GM23338 (cell line): ENCODE data around the gene CD247. TPM values are rescaled to one million over a fixed set of nuclear protein-coding genes. Genes with fewer than 3 reads are reported as not detected.
"Not testable (repeated sequence)": the region's sequence is repeated elsewhere in the genome, so short reads cannot be mapped to it uniquely, and the experiment has no call there.

Experiments
- ATAC-seq: fragments of 200-7000 bp; cut with Tn5 transposase; 3 replicates; pipeline ENCODE4 v1.9.1; 2020
- DNase-seq: peaks from one replicate; pipeline ENCODE4 v3.0.0-alpha.2; 2015; ENCODE audit warnings: low spot score
- H2AFZ ChIP-seq: fragments of 200-600 bp; sonication (generic); 2 replicates; pipeline ENCODE4 v1.8.0; 2016; ENCODE audit warnings: antibody characterized with exemption, mild to moderate bottlenecking, moderate library complexity
- H3F3A ChIP-seq: fragments of 200-600 bp; sonication (generic); replicated peaks from 2 replicates; pipeline ENCODE4 v1.8.0; 2017; ENCODE audit warnings: antibody characterized with exemption, mixed run types, low read depth
- H3K27ac ChIP-seq: fragments of 200-600 bp; sonication (generic); 2 replicates; pipeline ENCODE4 v1.6.1; 2016; ENCODE audit warnings: low read depth
- H3K27me3 ChIP-seq: fragments of 200-600 bp; sonication (generic); 2 replicates; pipeline ENCODE4 v1.8.0; 2016; ENCODE audit warnings: mild to moderate bottlenecking, mixed run types, moderate library complexity; ENCODE audit not compliant: insufficient read depth
- H3K36me3 ChIP-seq: fragments of 200-600 bp; sonication (generic); 2 replicates; pipeline ENCODE4 v1.8.0; 2016; ENCODE audit warnings: mild to moderate bottlenecking; ENCODE audit not compliant: insufficient read depth
- H3K4me1 ChIP-seq: fragments of 200-600 bp; sonication (generic); 2 replicates; pipeline ENCODE4 v1.8.0; 2016; ENCODE audit warnings: mild to moderate bottlenecking, moderate library complexity; ENCODE audit not compliant: insufficient read depth
- H3K4me2 ChIP-seq: fragments of 200-600 bp; sonication (generic); 2 replicates; pipeline ENCODE4 v1.7.1; 2017; ENCODE audit warnings: mixed run types
- H3K4me3 ChIP-seq: fragments of 200-600 bp; sonication (generic); 2 replicates; pipeline ENCODE4 v1.6.1; 2016; ENCODE audit warnings: mixed run types
- H3K79me2 ChIP-seq: fragments of 200-600 bp; sonication (generic); replicated peaks from 2 replicates; pipeline ENCODE4 v1.8.0; 2017; ENCODE audit warnings: mild to moderate bottlenecking; ENCODE audit not compliant: insufficient read depth
- H3K9me2 ChIP-seq: fragments of 200-600 bp; sonication (generic); 2 replicates; pipeline ENCODE4 v1.8.0; 2017; ENCODE audit not compliant: insufficient read depth
- H4K20me1 ChIP-seq: fragments of 200-600 bp; sonication (generic); replicated peaks from 2 replicates; pipeline ENCODE4 v1.8.0; 2017; ENCODE audit warnings: mild to moderate bottlenecking; ENCODE audit not compliant: insufficient read depth
- H3K27ac Mint-ChIP-seq: 2 replicates; pipeline ENCODE4 v1.8.0; 2020; ENCODE audit warnings: inconsistent platforms, mild to moderate bottlenecking, moderate library complexity, mixed read lengths
- H3K27me3 Mint-ChIP-seq: 3 replicates; pipeline ENCODE4 v1.8.0; 2022; ENCODE audit warnings: low read depth, mild to moderate bottlenecking, moderate library complexity, mixed read lengths, inconsistent platforms; ENCODE audit not compliant: insufficient read depth, poor library complexity
- H3K36me3 Mint-ChIP-seq: 3 replicates; pipeline ENCODE4 v1.8.0; 2021; ENCODE audit warnings: low read depth, mild to moderate bottlenecking, inconsistent platforms, moderate library complexity, mixed read lengths
- H3K4me1 Mint-ChIP-seq: 3 replicates; pipeline ENCODE4 v1.8.0; 2020; ENCODE audit warnings: mild to moderate bottlenecking, inconsistent platforms, mixed read lengths
- H3K4me3 Mint-ChIP-seq: 3 replicates; pipeline ENCODE4 v1.8.0; 2021; ENCODE audit warnings: moderate library complexity, mild to moderate bottlenecking, inconsistent platforms, mixed read lengths
- H3K9me3 Mint-ChIP-seq: 3 replicates; pipeline ENCODE4 v1.8.0; 2020; ENCODE audit warnings: moderate library complexity, mild to moderate bottlenecking, inconsistent platforms, mixed read lengths
- CREB1 ChIP-seq: fragments of 250-450 bp; sonication (Bioruptor Pico); IDR thresholded peaks from 2 replicates; pipeline ENCODE4 v1.5.0; 2020; ENCODE audit warnings: low read depth, mild to moderate bottlenecking, moderate library complexity
- CTCF ChIP-seq, 2 experiments: fragments of 200-600 bp in 1 of 2; sonication (generic) in 1 of 2; conservative IDR thresholded peaks; 2 replicates each; pipeline versions ENCODE4 v1.5.1 to v1.6.1; 2016 to 2017; ENCODE audit warnings: antibody characterized with exemption in 2 of 2, low read depth in 2 of 2, mild to moderate bottlenecking in 2 of 2, moderate library complexity in 1 of 2
- ETS1 ChIP-seq: IDR thresholded peaks from 2 replicates; pipeline ENCODE4 v1.6.1; 2016; ENCODE audit warnings: antibody characterized with exemption
- EZH2 ChIP-seq: fragments of 200-600 bp; sonication (generic); IDR thresholded peaks from one replicate; pipeline ENCODE4 v1.8.0; 2017; ENCODE audit warnings: antibody characterized with exemption, mild to moderate bottlenecking, low read depth; ENCODE audit not compliant: unreplicated experiment
- EZH2phosphoT487 ChIP-seq: fragments of 200-600 bp; sonication (generic); IDR thresholded peaks from one replicate; pipeline ENCODE4 v1.8.1; 2018; ENCODE audit warnings: antibody characterized with exemption; ENCODE audit not compliant: unreplicated experiment
- JUNB ChIP-seq: IDR thresholded peaks from one replicate; pipeline ENCODE4 v1.6.1; 2016; ENCODE audit warnings: antibody characterized with exemption; ENCODE audit not compliant: unreplicated experiment
- NANOG ChIP-seq: IDR thresholded peaks from 2 replicates; pipeline ENCODE4 v1.6.1; 2016; ENCODE audit warnings: antibody characterized with exemption, borderline replicate concordance
- POLR2AphosphoS5 ChIP-seq: IDR thresholded peaks from 2 replicates; pipeline ENCODE4 v1.6.1; 2016; ENCODE audit warnings: antibody characterized with exemption, low read depth
- ZNF331 ChIP-seq: fragments of 250-450 bp; sonication (Bioruptor Pico); IDR thresholded peaks from 2 replicates; pipeline ENCODE4 v1.5.0; 2020; ENCODE audit warnings: low read depth, mild to moderate bottlenecking, moderate library complexity
- polyA plus RNA-seq: library from polyadenylated mRNA; unstranded; fragments of >200 nt; fragmentation: Nextera tagmentation; extraction: Ambion mirVana; gene quantifications from 2 replicates; pipeline ENCODE4 v1.2.1, GENCODE V29; 2016
- total RNA-seq: library from RNA; depleted of rRNA; stranded (reverse); fragments of >200 nt; shearing (Covaris generic); gene quantifications from 2 replicates; pipeline ENCODE4 v1.2.3, GENCODE V29; 2014

Gene CD247
- total and polyA plus RNA-seq, 2 experiments from 2014 or later: 1.2 to 1.4 TPM

DNA sequence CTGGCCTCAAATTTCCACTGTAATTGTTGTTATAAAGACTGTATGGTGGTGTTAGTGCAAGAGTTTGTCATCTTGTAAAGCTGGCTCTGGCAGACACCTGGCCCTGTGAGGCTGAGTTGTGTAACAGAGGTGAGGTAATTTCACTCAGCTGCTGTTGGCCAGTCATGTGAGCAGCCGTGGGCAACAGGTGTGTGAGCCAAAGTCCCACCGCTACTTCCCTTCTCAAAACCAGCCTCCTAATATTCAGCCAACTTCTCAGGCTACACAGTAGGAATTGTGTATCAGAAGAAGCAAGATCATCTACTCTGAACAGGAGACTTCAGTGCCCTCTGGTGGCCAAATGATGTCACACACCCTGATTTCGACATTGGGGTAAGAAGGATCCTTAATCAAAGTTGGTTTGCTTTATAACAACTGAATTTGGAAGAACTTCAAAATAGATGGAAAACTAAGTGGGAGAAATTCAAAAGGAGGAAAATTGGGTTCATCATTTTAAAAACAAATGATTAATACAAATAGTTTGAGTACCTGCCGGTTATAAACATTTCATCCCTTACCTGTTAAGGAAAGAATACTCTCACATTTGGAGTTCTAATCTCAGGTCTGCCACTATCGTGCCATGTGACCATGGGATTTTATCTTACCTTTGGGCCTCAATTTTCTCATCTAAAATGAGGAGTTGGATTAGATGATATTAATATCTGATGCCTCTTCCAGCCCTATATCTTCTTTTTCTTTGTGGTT is 37.8 kb upstream of the CD247 start (continued):
- peak; percentile 88 to 95 for TF ChIP-seq CTCF (conservative IDR thresholded peaks at IDR 0.05; ENCODE audit: low read depth in 2 of 2)
- no peak for TF ChIP-seq NANOG
- TF ChIP-seq ETS1: no peak
- TF ChIP-seq CREB1 (CRISPR knock-in tag): 0 out of 2 replicates have a peak, but pooled peaks have one; percentile 17
- no peak for TF ChIP-seq POLR2AphosphoS5

DNA sequence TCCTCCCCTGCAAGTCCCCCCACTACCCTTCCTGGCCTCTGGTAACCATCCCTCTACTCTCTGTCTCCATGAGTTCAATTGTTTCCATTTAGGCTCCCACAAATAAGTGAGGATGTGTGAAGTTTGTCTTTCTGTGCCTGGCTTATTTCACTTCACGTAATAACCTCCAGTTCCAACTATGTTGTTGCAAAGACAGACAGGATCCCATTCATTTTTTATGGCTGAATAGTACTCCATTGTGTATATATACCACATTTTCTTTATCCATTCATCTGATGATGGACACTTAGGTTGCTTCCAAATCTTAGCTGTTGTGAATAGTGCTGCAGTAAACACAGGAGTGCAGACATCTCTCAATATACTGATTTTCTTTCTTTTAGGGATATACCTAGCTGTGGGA is 36.7 kb upstream of the CD247 start:
- peaks cover 11% of the 10 kb centered on the region for H3K4me1 Mint-ChIP-seq
- peaks cover 13% of the 10 kb centered on the region for H3K27me3 Mint-ChIP-seq
- H3F3A ChIP-seq, H3K4me3 Mint-ChIP-seq, H3K27ac ChIP-seq, H3K36me3 Mint-ChIP-seq, DNase-seq, H2AFZ ChIP-seq, H3K9me2 ChIP-seq, H3K36me3 ChIP-seq, ATAC-seq, H3K4me2 ChIP-seq, H3K4me3 ChIP-seq, H3K27ac Mint-ChIP-seq, H3K4me1 ChIP-seq, H3K9me3 Mint-ChIP-seq, H3K27me3 ChIP-seq, H4K20me1 ChIP-seq: not testable (repeated sequence)
- peaks cover 11% of the 10 kb centered on the region; the same call in 1 of the 2 replicates for H3K79me2 ChIP-seq

- peaks cover 2% of the 10 kb centered on the region; the same call in 1 of the 2 replicates for H3K27me3 ChIP-seq
- DNase-seq (peak; percentile 22), ATAC-seq (no peak)
- H3F3A ChIP-seq: no peaks in the 10 kb centered on the region
- peak overlapping the region; percentile 56 for H3K4me3 ChIP-seq
- H3K36me3 ChIP-seq: no peaks in the 10 kb centered on the region
- Mint-ChIP-seq H3K27me3 (peaks cover 13% of the 10 kb centered on the region), H3K4me1 (peaks cover 11% of the 10 kb centered on the region), H3K9me3 (no peaks in the 10 kb centered on the region), H3K36me3 (no peaks in the 10 kb centered on the region), H3K27ac (no peak overlapping the region; the same call in 1 of the 2 replicates), H3K4me3 (peak overlapping the region; percentile 83)
- peak overlapping the region; percentile 93 for H2AFZ ChIP-seq
- peak overlapping the region; percentile 86 for H3K4me2 ChIP-seq
- peaks cover 11% of the 10 kb centered on the region; the same call in 1 of the 2 replicates for H3K79me2 ChIP-seq
- H3K9me2 ChIP-seq: no peaks in the 10 kb centered on the region
- peaks cover 5% of the 10 kb centered on the region for H4K20me1 ChIP-seq
- no peaks in the 10 kb centered on the region for H3K4me1 ChIP-seq
- no peak overlapping the region for H3K27ac ChIP-seq
- TF ChIP-seq EZH2phosphoT487: no peak
- no peak for TF ChIP-seq JUNB
- no peak for TF ChIP-seq EZH2
- no peak for TF ChIP-seq ZNF331 (CRISPR knock-in tag)
- TF ChIP-seq CREB1 (CRISPR knock-in tag): no peak
Measured at GRCh38 chr1:167554028-167554779, 35.9 kb upstream of the CD247 start.
